Measurements from ENCODE around the gene SLC22A31. TPM values are rescaled to one million over a fixed set of nuclear protein-coding genes. Genes with fewer than 3 reads are reported as not detected.

SLC22A31 gene
- total and polyA plus RNA-seq, 9 donors, result 0.94 to 7.8 (median 2.7) TPM; not detected in 2

- peak overlapping the region; percentile 88 to 93 for H3K27ac ChIP-seq
- H3K9me3 ChIP-seq, result no peaks in the 10 kb centered on the region
- no peaks in the 10 kb centered on the region for H3K4me1 ChIP-seq (ENCODE audit: insufficient read depth)
- H3K27me3 ChIP-seq, result no peaks in the 10 kb centered on the region
- 3 to 6% (median 3%) methylated on average over 37 to 38 of the region's 39 CpGs for WGBS, 3 donors
- intact Hi-C loops (cut with DNase I), result loop anchor here in 2 of 4 donors (10.0 kb wide), 2 partner anchors 243 to 323 kb away; partner anchors contain the start of gene RPL13 (in 1 of the 2)
- peak; percentile 71 to 84 (median 81) for DNase-seq
- no peaks in the 10 kb centered on the region for H3K36me3 ChIP-seq
- TF ChIP-seq CTCF (IDR thresholded peaks at IDR 0.05), result no peak
- peak; percentile 97 for TF ChIP-seq POLR2A (IDR thresholded peaks at IDR 0.05)
- H3K4me3 ChIP-seq, result peak overlapping the region; percentile 49
Observed at GRCh38 chr16:89241187-89242007, 41.1 kb upstream of the SLC22A31 start.

- Histone ChIP-seq H3K27ac (no peak overlapping the region), H3K36me3 (no peaks in the 10 kb centered on the region)
Observed at GRCh38 chr16:89237733-89238132, 37.4 kb upstream of the SLC22A31 start.

GRCh38 chr16:89233678-89234490, 33.5 kb upstream of the SLC22A31 start:
- 96 to 97% (median 97%) methylated on average over 16 of the region's 16 CpGs for WGBS, 3 donors
- H3K36me3 ChIP-seq, result no peaks in the 10 kb centered on the region
- TF ChIP-seq EP300 (IDR thresholded peaks at IDR 0.05) (no peak), CTCF (IDR thresholded peaks at IDR 0.05) (no peak), POLR2A (IDR thresholded peaks at IDR 0.05) (no peak)
- peak in 1 of 5 donors; percentile 18 for DNase-seq
- no peak overlapping the region for H3K27ac ChIP-seq
- no peak overlapping the region for H3K4me3 ChIP-seq
- no peaks in the 10 kb centered on the region for H3K9me3 ChIP-seq
- intact Hi-C loops (cut with DNase I), result loop anchor here in 2 of 4 donors (5.0 to 10.0 kb wide), 2 partner anchors 401 to 553 kb away; no protein-coding TSS in a partner anchor
- no peaks in the 10 kb centered on the region for H3K4me1 ChIP-seq (ENCODE audit: insufficient read depth)
- no peaks in the 10 kb centered on the region for H3K27me3 ChIP-seq

More at GRCh38 chr16:89237733-89238132, 37.4 kb upstream of the SLC22A31 start:
- Histone ChIP-seq H3K9me3 (no peaks in the 10 kb centered on the region), H3K4me3 (no peak overlapping the region), H3K27me3 (no peaks in the 10 kb centered on the region), H3K4me1 (ENCODE audit: insufficient read depth) (no peaks in the 10 kb centered on the region)
- intact Hi-C loops (cut with DNase I), result loop anchor here in 1 of 4 donors (10.0 kb wide), 1 partner anchor 397 kb away; no protein-coding TSS in a partner anchor
- TF ChIP-seq EP300 (IDR thresholded peaks at IDR 0.05), result no peak
- WGBS, 3 donors, result 89 to 92% (median 90%) methylated on average over 3 of the region's 3 CpGs
- no peak for DNase-seq

- Histone ChIP-seq H3K36me3 (no peaks in the 10 kb centered on the region), H3K27ac (no peak overlapping the region), H3K4me1 (ENCODE audit: insufficient read depth) (no peaks in the 10 kb centered on the region), H3K4me3 (no peak overlapping the region), H3K9me3 (no peaks in the 10 kb centered on the region), H3K27me3 (no peaks in the 10 kb centered on the region)
- TF ChIP-seq EP300 (IDR thresholded peaks at IDR 0.05) (no peak), POLR2A (IDR thresholded peaks at IDR 0.05) (no peak), CTCF (IDR thresholded peaks at IDR 0.05) (no peak)
- WGBS, 3 donors, result 42 to 93% (median 61%) methylated on average over 2 of the region's 2 CpGs
- intact Hi-C loops (cut with DNase I), result loop anchor here in 2 of 4 donors (5.0 to 10.0 kb wide), 2 partner anchors 403 to 555 kb away; no protein-coding TSS in a partner anchor
- DNase-seq, result peak in 1 of 5 donors; percentile 21
Observed at GRCh38 chr16:89232107-89232506, 31.8 kb upstream of the SLC22A31 start.

All from ovary (tissue), 9 donors.